Fibroblast of skin of right biceps (primary cell): ENCODE measurements around the gene CLASP1.
A peak's percentile ranks its signal among the peaks of the same experiment; 100 is the strongest.
"Not testable (repeated sequence)": the region's sequence is repeated elsewhere in the genome, so short reads cannot be mapped to it uniquely, and the experiment has no call there.

Source experiments
- DNase-seq: peaks from one replicate; pipeline ENCODE4 v3.0.0-alpha.2; 2013

CLASP1 gene

GRCh38 chr2:121575800-121576199 is 73.5 kb downstream of the CLASP1 start:
- DNase-seq: no peak

- DNase-seq: no peak
These were observed 78.6 kb downstream of the CLASP1 start for GRCh38 chr2:121570667-121571055.

- DNase-seq: no peak
These were observed 79.1 kb downstream of the CLASP1 start for GRCh38 chr2:121570036-121570666.

GRCh38 chr2:121567957-121568409 is 81.3 kb downstream of the CLASP1 start:
- DNase-seq: no peak

GRCh38 chr2:121567452-121567851 is 81.8 kb downstream of the CLASP1 start:
- DNase-seq: no peak

GRCh38 chr2:121565389-121566250 is 83.6 kb downstream of the CLASP1 start:
- no peak for DNase-seq

- DNase-seq: no peak
These were observed 84.4 kb downstream of the CLASP1 start for GRCh38 chr2:121564905-121565304.

- not testable (repeated sequence) for DNase-seq
These were observed 85.5 kb downstream of the CLASP1 start for GRCh38 chr2:121563754-121564153.

GRCh38 chr2:121562269-121563176 is 86.7 kb downstream of the CLASP1 start:
- peak; percentile 17 for DNase-seq

- peak; percentile 67 for DNase-seq
These were observed 87.5 kb downstream of the CLASP1 start for GRCh38 chr2:121561617-121562268.

- no peak for DNase-seq
These were observed 90.9 kb downstream of the CLASP1 start for GRCh38 chr2:121558329-121558728.

- DNase-seq: no peak
These were observed 94.3 kb downstream of the CLASP1 start for GRCh38 chr2:121555008-121555407.

- DNase-seq: not testable (repeated sequence)
These were observed 96.6 kb downstream of the CLASP1 start for GRCh38 chr2:121552477-121553180.

- DNase-seq: no peak
These were observed 98.6 kb downstream of the CLASP1 start for GRCh38 chr2:121550669-121551068.

- no peak for DNase-seq
These were observed 101.6 kb downstream of the CLASP1 start for GRCh38 chr2:121547646-121548045.

GRCh38 chr2:121545913-121546312 is 103.3 kb downstream of the CLASP1 start:
- no peak for DNase-seq

- no peak for DNase-seq
These were observed 104.0 kb downstream of the CLASP1 start for GRCh38 chr2:121545257-121545656.

- no peak for DNase-seq
These were observed 107.8 kb downstream of the CLASP1 start for GRCh38 chr2:121541495-121541894.

- no peak for DNase-seq
These were observed 109.4 kb downstream of the CLASP1 start for GRCh38 chr2:121539750-121540469.

- DNase-seq: no peak
These were observed 112.3 kb downstream of the CLASP1 start for GRCh38 chr2:121536850-121537557.

GRCh38 chr2:121536347-121536746 is 112.9 kb downstream of the CLASP1 start:
- DNase-seq: no peak
